Ovary (tissue), 9 donors: ENCODE results near the gene WEE1. TPM values are rescaled to one million over a fixed set of nuclear protein-coding genes. Genes with fewer than 3 reads are reported as not detected.

Source experiments
- DNase-seq, 5 donors: peaks; one replicate each; pipeline ENCODE4 v3.0.0-alpha.2; 2019 to 2020
- H3K27ac ChIP-seq, 2 donors: fragments of 200-600 bp; one replicate each; pipeline versions ENCODE4 v1.5.1 to v1.8.0; 2019 to 2022
- H3K27me3 ChIP-seq: fragments of 200-600 bp; one replicate; pipeline ENCODE4 v1.8.0; 2022
- H3K36me3 ChIP-seq: fragments of 200-600 bp; sonication (generic); one replicate; pipeline ENCODE4 v1.5.1; 2019
- H3K4me1 ChIP-seq: one replicate; pipeline ENCODE4 v1.8.1; 2013; ENCODE audit warnings: mild to moderate bottlenecking, moderate library complexity; ENCODE audit not compliant: insufficient read depth
- H3K4me3 ChIP-seq: fragments of 200-600 bp; sonication (generic); one replicate; pipeline ENCODE4 v1.5.1; 2017
- H3K9me3 ChIP-seq, 2 donors: fragments of 200-600 bp in 1 of 2; sonication (generic) in 1 of 2; one replicate each; pipeline versions ENCODE4 v1.5.1 to v1.8.1; 2013 to 2019; ENCODE audit warnings: mild to moderate bottlenecking in 1 of 2, moderate library complexity in 1 of 2
- CTCF ChIP-seq, 3 donors: fragments of 450-650 bp in 2 of 3; fragments of 200-600 bp in 1 of 3; IDR thresholded peaks; one replicate each; pipeline versions ENCODE4 v1.5.1 to v1.8.0; 2016 to 2022; ENCODE audit warnings: antibody characterized with exemption in 3 of 3, mild to moderate bottlenecking in 1 of 3
- EP300 ChIP-seq: sonication (generic); formaldehyde crosslinking; IDR thresholded peaks from one replicate; pipeline ENCODE4 v1.6.1; 2017; ENCODE audit warnings: antibody characterized with exemption
- POLR2A ChIP-seq: fragments of 450-650 bp; IDR thresholded peaks from one replicate; pipeline ENCODE4 v1.6.1; 2017; ENCODE audit warnings: antibody characterized with exemption, mild to moderate bottlenecking, moderate library complexity
- WGBS, 3 donors: extraction: QIAGEN DNeasy Blood & Tissue Kit in 1 of 3; methylation state at CpG; one replicate each; pipeline versions ENCODE4 v1.1.5 to v1.1.7; 2013 to 2017; 5-methylcytosine and 5-hydroxymethylcytosine counted together
- intact Hi-C, 4 donors: fragments of 100-400 bp; cut with DNase I; formaldehyde crosslinking; loops; one replicate each; pipeline versions ENCODE4 v1.11.0 to v1.15.1; 2022 to 2023
- polyA plus RNA-seq, 2 donors: library from polyadenylated mRNA; stranded (reverse); fragments of 200-250 nt in 1 of 2; fragments of 350-450 nt in 1 of 2; fragmentation: Illumina TruSeq in 1 of 2; extraction: RNeasy Lipid Tissue Mini Kit (QIAGEN cat#74804) in 1 of 2; gene quantifications; one replicate each; pipeline ENCODE4 v1.2.3, GENCODE V29; 2013 to 2014
- total RNA-seq, 7 donors: library from RNA; depleted of rRNA in 2 of 7; stranded (reverse); fragments of >200 nt in 2 of 7; fragmentation: NEBNext Ultra II Directional in 3 of 7; extraction: Animal tissue kit (Norgen Biotek cat#: 25700) in 3 of 7; gene quantifications; one replicate each; pipeline versions ENCODE4 v1.1.0 to v1.2.4, GENCODE V29; 2016 to 2023
- donor health status: DM: no; HTN: no; CAD: no; lungs with moderate emphysema.
- donor health status: DM: no; HTN: no; CAD: no.
- donor health status: Bipolar disorder and iron deficiency.
- donor health status: DM: yes; HTN: yes; CAD: no.
- donor health status: DM: no; HTN: no; CAD: no.
- donor health status: DM: yes; HTN: yes; CAD: no.

The WEE1 gene
- total and polyA plus RNA-seq, 9 donors: 10.5 to 55.4 (median 21.6) TPM

DNA sequence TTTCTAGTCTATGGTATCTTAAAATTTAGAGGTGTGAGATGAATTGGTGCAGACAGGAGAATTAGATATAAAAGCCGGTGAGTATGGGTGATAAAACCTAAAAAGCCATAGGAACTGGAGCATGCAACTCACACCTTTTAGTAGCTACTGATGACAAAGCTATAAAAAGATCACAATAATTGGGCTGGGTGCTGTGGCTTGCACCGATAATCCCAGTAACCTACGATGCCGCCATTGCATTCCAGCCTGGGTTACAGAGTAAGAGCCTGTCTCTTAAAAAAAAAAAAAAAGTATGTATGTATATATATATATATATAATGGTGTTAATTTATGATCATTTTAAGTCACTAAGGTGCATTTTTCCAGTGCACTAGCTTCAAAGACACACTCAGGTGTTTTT is 17.2 kb downstream of the WEE1 start:
- TF ChIP-seq EP300: no peak
- no peak for TF ChIP-seq POLR2A
- no peak for TF ChIP-seq CTCF (IDR thresholded peaks at IDR 0.05)
- no peak for DNase-seq
- Histone ChIP-seq H3K9me3 (no peaks in the 10 kb centered on the region), H3K4me1 (no peaks in the 10 kb centered on the region), H3K4me3 (no peak overlapping the region), H3K36me3 (no peaks in the 10 kb centered on the region), H3K27me3 (no peaks in the 10 kb centered on the region), H3K27ac (no peak overlapping the region)
- intact Hi-C loops: no loop called here
- WGBS, 3 donors: 92 to 97% (median 94%) methylated on average over 4 of the region's 4 CpGs

DNA sequence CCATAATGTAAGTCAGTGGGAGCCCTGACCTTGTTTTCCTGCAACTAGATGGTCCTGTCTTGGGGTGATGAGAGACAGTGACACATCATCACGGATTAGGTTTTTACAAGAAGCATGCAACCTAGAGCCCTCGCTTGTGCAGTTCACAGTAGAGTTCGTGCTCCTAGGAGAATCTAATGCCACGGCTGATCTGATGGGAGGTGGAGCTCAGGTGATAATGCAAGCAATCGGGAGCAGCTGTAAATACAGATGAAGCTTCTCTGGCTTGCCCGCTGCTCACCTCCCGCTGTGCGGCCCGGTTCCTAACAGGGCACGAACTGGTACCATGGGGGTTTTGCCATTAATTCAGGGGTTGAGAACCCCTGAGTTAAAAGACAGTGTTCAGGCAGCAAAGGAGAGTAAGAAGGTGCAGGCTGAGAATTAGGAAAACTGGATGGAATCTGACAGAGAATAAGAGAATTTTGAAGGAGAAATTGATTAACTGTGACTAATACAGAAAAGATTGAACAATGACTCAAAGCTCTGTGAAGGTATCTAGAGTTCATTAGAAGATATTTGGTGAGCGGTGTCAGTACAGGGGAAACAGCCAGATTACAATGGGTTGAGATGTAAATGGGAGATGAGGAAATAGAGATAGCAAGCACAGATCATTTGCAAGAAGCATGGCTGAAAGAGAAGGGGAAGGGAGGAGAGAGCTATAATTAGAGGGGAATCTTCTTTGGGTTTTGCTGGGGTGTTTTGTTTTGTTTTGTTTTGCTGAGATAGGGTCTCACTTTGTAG is 21.0 kb downstream of the WEE1 start:
- Histone ChIP-seq H3K4me1 (no peaks in the 10 kb centered on the region), H3K27ac (no peak overlapping the region), H3K4me3 (no peak overlapping the region), H3K9me3 (no peaks in the 10 kb centered on the region), H3K36me3 (no peaks in the 10 kb centered on the region), H3K27me3 (no peaks in the 10 kb centered on the region)
- no peak for DNase-seq
- intact Hi-C loops: no loop called here
- TF ChIP-seq EP300 (no peak), CTCF (IDR thresholded peaks at IDR 0.05) (no peak)
- 78 to 84% (median 79%) methylated on average over 11 of the region's 11 CpGs for WGBS, 3 donors

DNA sequence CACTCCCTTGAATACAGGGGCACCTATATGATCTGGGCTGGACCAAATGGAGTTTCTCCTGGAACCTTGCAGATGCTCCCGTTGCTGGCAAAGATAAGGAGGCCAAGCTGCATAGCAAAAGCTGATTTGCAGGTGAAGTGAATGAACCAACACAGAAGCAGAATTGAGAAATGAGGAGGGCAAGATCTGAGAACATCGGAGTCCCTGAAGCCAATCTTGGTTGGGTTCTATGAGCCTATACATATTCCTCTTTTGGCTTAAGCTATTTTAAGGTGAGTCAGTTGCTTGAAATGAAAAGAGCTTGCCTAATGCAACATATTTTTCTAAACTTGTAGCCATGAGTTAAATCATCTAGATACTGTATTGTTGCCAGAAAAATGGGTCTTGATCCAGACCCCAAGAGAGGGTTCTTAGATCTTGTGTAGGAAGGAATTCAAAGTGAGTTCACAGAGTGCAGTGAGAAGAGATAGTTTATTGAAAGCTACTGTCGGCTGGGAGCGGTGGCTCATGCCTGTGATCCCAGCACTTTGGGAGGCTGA is 23.5 kb downstream of the WEE1 start:
- no peak overlapping the region for H3K27ac ChIP-seq
- no peaks in the 10 kb centered on the region for H3K9me3 ChIP-seq
- 82 to 90% (median 82%) methylated on average over 4 of the region's 4 CpGs for WGBS, 3 donors
- no peaks in the 10 kb centered on the region for H3K36me3 ChIP-seq
- TF ChIP-seq EP300 (no peak), CTCF (IDR thresholded peaks at IDR 0.05) (no peak), POLR2A (no peak)
- H3K4me3 ChIP-seq: no peak overlapping the region
- H3K27me3 ChIP-seq: no peaks in the 10 kb centered on the region
- intact Hi-C loops: no loop called here
- no peaks in the 10 kb centered on the region for H3K4me1 ChIP-seq
- no peak for DNase-seq

- no peak overlapping the region for H3K4me3 ChIP-seq
- H3K9me3 ChIP-seq: no peaks in the 10 kb centered on the region
- H3K27ac ChIP-seq: no peak overlapping the region
- no peak for DNase-seq
- intact Hi-C loops: no loop called here
- TF ChIP-seq POLR2A: no peak
- no peak for TF ChIP-seq EP300
- no peak for TF ChIP-seq CTCF (IDR thresholded peaks at IDR 0.05)
- 84 to 92% (median 91%) methylated on average over 2 of the region's 2 CpGs for WGBS, 3 donors
- H3K27me3 ChIP-seq: no peaks in the 10 kb centered on the region
- no peaks in the 10 kb centered on the region for H3K4me1 ChIP-seq
- H3K36me3 ChIP-seq: no peaks in the 10 kb centered on the region
These were observed 26.7 kb downstream of the WEE1 start for GRCh38 chr11:9600166-9600565.
